Measurements from ENCODE around the gene CFB.

GRCh38 chr6:31920811-31921210 is 25.1 kb upstream of the CFB start:
- TF ChIP-seq, protein P1, sequence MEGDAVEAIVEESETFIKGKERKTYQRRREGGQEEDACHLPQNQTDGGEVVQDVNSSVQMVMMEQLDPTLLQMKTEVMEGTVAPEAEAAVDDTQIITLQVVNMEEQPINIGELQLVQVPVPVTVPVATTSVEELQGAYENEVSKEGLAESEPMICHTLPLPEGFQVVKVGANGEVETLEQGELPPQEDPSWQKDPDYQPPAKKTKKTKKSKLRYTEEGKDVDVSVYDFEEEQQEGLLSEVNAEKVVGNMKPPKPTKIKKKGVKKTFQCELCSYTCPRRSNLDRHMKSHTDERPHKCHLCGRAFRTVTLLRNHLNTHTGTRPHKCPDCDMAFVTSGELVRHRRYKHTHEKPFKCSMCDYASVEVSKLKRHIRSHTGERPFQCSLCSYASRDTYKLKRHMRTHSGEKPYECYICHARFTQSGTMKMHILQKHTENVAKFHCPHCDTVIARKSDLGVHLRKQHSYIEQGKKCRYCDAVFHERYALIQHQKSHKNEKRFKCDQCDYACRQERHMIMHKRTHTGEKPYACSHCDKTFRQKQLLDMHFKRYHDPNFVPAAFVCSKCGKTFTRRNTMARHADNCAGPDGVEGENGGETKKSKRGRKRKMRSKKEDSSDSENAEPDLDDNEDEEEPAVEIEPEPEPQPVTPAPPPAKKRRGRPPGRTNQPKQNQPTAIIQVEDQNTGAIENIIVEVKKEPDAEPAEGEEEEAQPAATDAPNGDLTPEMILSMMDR (IDR thresholded peaks at IDR 0.05) = no peak
- no peak for TF ChIP-seq POLR2A (IDR thresholded peaks at IDR 0.05)
